Peyer's patch (tissue), 4 donors: Measurements from ENCODE around the gene KIDINS220. TPM values are rescaled to one million over a fixed set of nuclear protein-coding genes. Genes with fewer than 3 reads are reported as not detected.

Experiments
- DNase-seq, 3 donors: peaks; one replicate each; pipeline ENCODE4 v3.0.0-alpha.2; 2017 to 2019
- H3K27ac ChIP-seq, 4 donors: fragments of 200-600 bp; sonication (generic); one replicate each; pipeline ENCODE4 v1.5.1; 2016 to 2019
- H3K27me3 ChIP-seq, 2 donors: fragments of 200-600 bp; sonication (generic); one replicate each; pipeline ENCODE4 v1.5.1; 2019
- H3K36me3 ChIP-seq, 3 donors: fragments of 200-600 bp; sonication (generic); one replicate each; pipeline ENCODE4 v1.5.1; 2016 to 2019
- H3K4me1 ChIP-seq, 4 donors: fragments of 200-600 bp; sonication (generic); one replicate each; pipeline ENCODE4 v1.5.1; 2016 to 2019
- H3K4me3 ChIP-seq, 4 donors: fragments of 200-600 bp; sonication (generic); 1 replicate in 3 of 4; 2 replicates in 1 of 4; pipeline ENCODE4 v1.5.1; 2016 to 2019; ENCODE audit warnings: mild to moderate bottlenecking in 1 of 4
- H3K9me3 ChIP-seq, 4 donors: fragments of 200-600 bp; sonication (generic); one replicate each; pipeline ENCODE4 v1.5.1; 2016 to 2019; ENCODE audit warnings: mild to moderate bottlenecking in 1 of 4
- CTCF ChIP-seq, 6 experiments: fragments of 450-650 bp in 4 of 6; fragments of 200-600 bp in 2 of 6; sonication (generic) in 1 of 6; IDR thresholded peaks; one replicate each; pipeline ENCODE4 v1.5.1; 2017 to 2019; ENCODE audit warnings: antibody characterized with exemption in 6 of 6, mild to moderate bottlenecking in 3 of 6, moderate library complexity in 1 of 6
- POLR2A ChIP-seq, 2 donors: fragments of 450-650 bp; IDR thresholded peaks; one replicate each; pipeline ENCODE4 v1.5.1; 2017; ENCODE audit warnings: antibody characterized with exemption in 2 of 2, mild to moderate bottlenecking in 2 of 2, moderate library complexity in 2 of 2
- total RNA-seq, 4 donors: library from RNA; depleted of rRNA; stranded (reverse); fragments of >200 nt; gene quantifications; one replicate each; pipeline ENCODE4 v1.1.0, GENCODE V29; 2016

The KIDINS220 gene
- total RNA-seq, 4 donors from 2014 or later: 57.8 to 88.3 (median 70.4) TPM

- no peak for DNase-seq
- H3K4me1 ChIP-seq: peaks cover 0 to 27% (median 0%) of the 10 kb centered on the region in 4 donors
- H3K36me3 ChIP-seq: no peaks in the 10 kb centered on the region
- H3K4me3 ChIP-seq: no peak overlapping the region
- no peaks in the 10 kb centered on the region for H3K27me3 ChIP-seq
- H3K27ac ChIP-seq: no peak overlapping the region
- TF ChIP-seq POLR2A (IDR thresholded peaks at IDR 0.05) (no peak), CTCF (IDR thresholded peaks at IDR 0.05) (no peak)
- no peaks in the 10 kb centered on the region for H3K9me3 ChIP-seq
Measured at GRCh38 chr2:8831516-8831915, 5.9 kb downstream of the KIDINS220 start.

DNA sequence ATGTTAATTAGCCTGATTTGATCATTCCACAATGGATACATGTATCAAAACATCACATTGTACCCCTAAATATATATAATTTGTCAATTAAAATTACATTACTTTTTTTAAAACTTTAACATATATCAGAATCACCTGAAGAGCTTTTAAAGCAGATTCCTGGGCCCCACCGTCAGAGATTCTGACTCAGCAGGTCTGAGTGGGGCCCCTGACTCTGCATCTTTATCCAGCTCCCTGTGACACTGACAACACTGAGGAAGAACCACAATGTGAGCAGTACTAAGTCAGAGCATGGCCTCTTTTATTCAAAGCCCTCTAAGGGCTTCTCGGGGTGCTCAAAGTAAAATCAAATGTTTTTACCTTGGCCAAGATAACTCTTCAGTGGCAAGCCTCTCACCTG, 9.7 kb downstream of the KIDINS220 start:
- TF ChIP-seq CTCF (IDR thresholded peaks at IDR 0.05) (no peak), POLR2A (IDR thresholded peaks at IDR 0.05) (no peak)
- no peaks in the 10 kb centered on the region for H3K27me3 ChIP-seq
- no peak for DNase-seq
- H3K9me3 ChIP-seq: no peaks in the 10 kb centered on the region
- H3K4me1 ChIP-seq: no peaks in the 10 kb centered on the region
- H3K36me3 ChIP-seq: peaks cover 0 to 22% (median 0%) of the 10 kb centered on the region in 3 donors
- H3K27ac ChIP-seq: no peak overlapping the region
- H3K4me3 ChIP-seq: no peak overlapping the region

DNA sequence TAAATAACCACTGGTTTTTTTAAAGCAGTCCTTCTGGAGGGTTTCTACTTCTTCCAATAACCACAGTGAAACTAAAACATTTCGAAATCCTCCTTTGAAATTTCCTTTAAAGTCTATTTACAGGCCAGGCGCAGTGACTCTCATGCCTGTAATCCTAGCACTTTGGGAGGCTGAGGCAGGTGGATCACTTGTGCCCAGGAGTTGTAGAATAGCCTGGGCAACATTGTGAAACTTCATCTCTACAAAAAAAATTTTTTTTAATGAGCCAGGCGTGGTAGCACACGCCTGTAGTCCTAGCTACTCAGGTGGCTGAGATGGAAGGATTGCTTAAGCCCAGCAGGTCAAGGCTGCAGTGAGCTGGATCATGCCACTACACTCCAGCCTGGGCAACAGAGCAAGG, 15.2 kb downstream of the KIDINS220 start:
- TF ChIP-seq POLR2A (IDR thresholded peaks at IDR 0.05) (no peak), CTCF (IDR thresholded peaks at IDR 0.05) (no peak)
- H3K4me3 ChIP-seq: no peak overlapping the region
- peak overlapping the region in 1 of 4 donors; percentile 30 for H3K27ac ChIP-seq
- H3K9me3 ChIP-seq: no peaks in the 10 kb centered on the region
- peaks cover 0 to 4% (median 0%) of the 10 kb centered on the region in 4 donors for H3K4me1 ChIP-seq
- H3K36me3 ChIP-seq: peaks cover 0 to 26% (median 0%) of the 10 kb centered on the region in 3 donors
- DNase-seq: no peak
- no peaks in the 10 kb centered on the region for H3K27me3 ChIP-seq

DNA sequence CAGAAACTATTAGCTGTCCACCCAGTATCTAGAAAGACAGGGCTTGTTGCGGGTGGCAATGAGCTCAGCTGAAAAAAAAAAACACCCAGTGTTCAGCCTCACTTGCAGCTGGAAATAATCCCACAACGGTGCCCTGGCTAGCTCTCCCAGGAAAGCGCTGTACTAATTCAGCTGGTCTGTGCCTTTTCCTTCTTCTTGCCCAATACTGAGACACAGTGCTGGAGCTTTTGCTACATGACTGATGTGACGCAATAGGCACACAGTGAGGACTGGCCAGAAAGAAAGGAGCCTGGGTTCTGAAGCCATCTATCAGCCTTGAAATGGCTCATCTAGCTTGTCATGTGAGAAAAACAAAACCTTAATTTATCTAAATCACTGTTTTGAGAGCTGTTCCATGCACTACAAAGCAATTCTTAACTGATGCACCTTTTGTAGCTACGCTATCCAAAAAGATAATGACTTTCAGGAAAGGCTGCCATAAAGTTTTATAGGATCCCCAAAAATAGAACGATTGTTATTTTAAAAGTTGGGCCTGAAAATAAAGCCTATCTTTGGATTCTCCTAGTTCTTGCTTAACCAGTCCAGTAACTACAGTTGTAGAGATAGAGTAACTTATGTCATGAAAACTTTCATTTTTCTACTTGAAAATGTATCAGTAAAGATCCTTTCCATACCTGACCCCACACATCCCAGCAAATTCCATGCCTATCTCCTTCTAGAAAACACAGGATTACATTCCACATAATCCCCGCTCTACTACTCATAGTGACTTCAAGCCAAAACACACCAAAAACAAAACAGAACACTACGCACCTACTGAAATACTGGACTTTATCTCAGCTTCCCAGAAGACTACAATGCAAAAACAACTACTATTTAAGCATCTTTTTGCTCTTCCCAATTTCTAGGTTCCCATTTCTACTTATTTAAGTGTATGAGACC, 15.9 kb downstream of the KIDINS220 start:
- H3K9me3 ChIP-seq: no peaks in the 10 kb centered on the region
- H3K27ac ChIP-seq: peak overlapping the region in 1 of 4 donors; percentile 30
- no peak for TF ChIP-seq CTCF (IDR thresholded peaks at IDR 0.05)
- no peak for TF ChIP-seq POLR2A (IDR thresholded peaks at IDR 0.05)
- peaks cover 0 to 4% (median 0%) of the 10 kb centered on the region in 4 donors for H3K4me1 ChIP-seq
- DNase-seq: no peak
- peaks cover 0 to 33% (median 0%) of the 10 kb centered on the region in 3 donors for H3K36me3 ChIP-seq
- H3K4me3 ChIP-seq: no peak overlapping the region
- no peaks in the 10 kb centered on the region for H3K27me3 ChIP-seq

- Histone ChIP-seq H3K27me3 (no peaks in the 10 kb centered on the region), H3K4me3 (no peak overlapping the region), H3K36me3 (peaks cover 0 to 31% (median 0%) of the 10 kb centered on the region in 3 donors), H3K27ac (no peak overlapping the region), H3K4me1 (peaks cover 0 to 4% (median 0%) of the 10 kb centered on the region in 4 donors), H3K9me3 (no peaks in the 10 kb centered on the region)
- TF ChIP-seq POLR2A (IDR thresholded peaks at IDR 0.05) (no peak), CTCF (IDR thresholded peaks at IDR 0.05) (no peak)
- DNase-seq: no peak
Measured at GRCh38 chr2:8819948-8820347, 17.5 kb downstream of the KIDINS220 start.
